Activated naive CD8-positive, alpha-beta T cell treated with anti-CD3 and anti-CD28 coated beads, Interleukin-2, amount 10 ng/mL, durations not matched to agents 7 days and 5 days (primary cell): ENCODE results near the gene F8. TPM values are rescaled to one million over a fixed set of nuclear protein-coding genes. Genes with fewer than 3 reads are reported as not detected.
A peak's percentile ranks its signal among the peaks of the same experiment; 100 is the strongest.
"Not testable (repeated sequence)": the region's sequence is repeated elsewhere in the genome, so short reads cannot be mapped to it uniquely, and the experiment has no call there.

ENCODE experiments used
- ATAC-seq: fragments of 150-1000 bp; cut with Tn5 transposase; one replicate; pipeline ENCODE4 v1.10.0; 2021; ENCODE audit warnings: low read depth, moderate library complexity
- POLR2A ChIA-PET: fragments of 350-600 bp; sonication (Branson Sonifier 250); formaldehyde crosslinking; loops from one replicate; lab custom pipeline; 2021; ENCODE audit warnings: antibody characterized with exemption; lab: Charles Lee
- DNase-seq: peaks from one replicate; pipeline ENCODE4 v3.0.0; 2021
- H3K27ac Mint-ChIP-seq: one replicate; pipeline ENCODE4 v1.8.0; 2022; ENCODE audit warnings: mild to moderate bottlenecking, mixed read lengths
- H3K27me3 Mint-ChIP-seq: one replicate; pipeline ENCODE4 v1.8.0; 2022; ENCODE audit warnings: mild to moderate bottlenecking, moderate library complexity, mixed read lengths
- H3K36me3 Mint-ChIP-seq: one replicate; pipeline ENCODE4 v1.8.0; 2021; ENCODE audit warnings: mild to moderate bottlenecking, mixed read lengths
- H3K4me1 Mint-ChIP-seq: one replicate; pipeline ENCODE4 v1.8.0; 2021; ENCODE audit warnings: mixed read lengths
- H3K4me3 Mint-ChIP-seq: one replicate; pipeline ENCODE4 v1.8.0; 2022; ENCODE audit warnings: mild to moderate bottlenecking, moderate library complexity, mixed read lengths
- H3K9me3 Mint-ChIP-seq: one replicate; pipeline ENCODE4 v1.8.0; 2021; ENCODE audit warnings: mixed read lengths
- total RNA-seq, 2 experiments: library from RNA; stranded (reverse); gene quantifications; one replicate each; pipeline ENCODE4 v1.2.3, GENCODE V29; 2021

The F8 gene
- total RNA-seq, 2 experiments from 2014 or later = 6.8 to 7.8 TPM

GRCh38 chrX:154822029-154822428 is 200.5 kb downstream of the F8 start:
- ATAC-seq = no peak
- Mint-ChIP-seq H3K9me3 (no peaks in the 10 kb centered on the region), H3K36me3 (no peaks in the 10 kb centered on the region), H3K4me3 (no peak overlapping the region), H3K27me3 (no peaks in the 10 kb centered on the region), H3K4me1 (peaks cover 8% of the 10 kb centered on the region), H3K27ac (no peak overlapping the region)
- DNase-seq = no peak
- POLR2A ChIA-PET = no interaction called here

GRCh38 chrX:154821523-154821922 is 201.0 kb downstream of the F8 start:
- Mint-ChIP-seq H3K27ac (no peak overlapping the region), H3K36me3 (no peaks in the 10 kb centered on the region), H3K4me1 (peaks cover 8% of the 10 kb centered on the region), H3K27me3 (no peaks in the 10 kb centered on the region), H3K4me3 (no peak overlapping the region), H3K9me3 (no peaks in the 10 kb centered on the region)
- no peak for ATAC-seq
- POLR2A ChIA-PET = no interaction called here
- DNase-seq = no peak

GRCh38 chrX:154819771-154820341 is 202.7 kb downstream of the F8 start:
- no peak overlapping the region for H3K27ac Mint-ChIP-seq
- H3K27me3 Mint-ChIP-seq = peaks cover 2% of the 10 kb centered on the region
- POLR2A ChIA-PET = interaction anchor here (2.0 kb wide), 1 partner anchor 15 kb away, joined by 5 read pairs; the partner anchor contains the start of gene MPP1
- DNase-seq (no peak), ATAC-seq (no peak)
- H3K9me3 Mint-ChIP-seq = no peaks in the 10 kb centered on the region
- no peak overlapping the region for H3K4me3 Mint-ChIP-seq
- no peaks in the 10 kb centered on the region for H3K36me3 Mint-ChIP-seq
- H3K4me1 Mint-ChIP-seq = peaks cover 11% of the 10 kb centered on the region

GRCh38 chrX:154818916-154819770 is 203.4 kb downstream of the F8 start:
- Mint-ChIP-seq H3K9me3 (no peaks in the 10 kb centered on the region), H3K27ac (no peak overlapping the region), H3K36me3 (no peaks in the 10 kb centered on the region), H3K27me3 (peaks cover 3% of the 10 kb centered on the region), H3K4me3 (no peak overlapping the region), H3K4me1 (peaks cover 11% of the 10 kb centered on the region)
- POLR2A ChIA-PET = interaction anchor here (2.0 kb wide), 1 partner anchor 14 kb away, joined by 5 read pairs; the partner anchor contains the start of gene MPP1
- ATAC-seq (no peak), DNase-seq (no peak)

DNA sequence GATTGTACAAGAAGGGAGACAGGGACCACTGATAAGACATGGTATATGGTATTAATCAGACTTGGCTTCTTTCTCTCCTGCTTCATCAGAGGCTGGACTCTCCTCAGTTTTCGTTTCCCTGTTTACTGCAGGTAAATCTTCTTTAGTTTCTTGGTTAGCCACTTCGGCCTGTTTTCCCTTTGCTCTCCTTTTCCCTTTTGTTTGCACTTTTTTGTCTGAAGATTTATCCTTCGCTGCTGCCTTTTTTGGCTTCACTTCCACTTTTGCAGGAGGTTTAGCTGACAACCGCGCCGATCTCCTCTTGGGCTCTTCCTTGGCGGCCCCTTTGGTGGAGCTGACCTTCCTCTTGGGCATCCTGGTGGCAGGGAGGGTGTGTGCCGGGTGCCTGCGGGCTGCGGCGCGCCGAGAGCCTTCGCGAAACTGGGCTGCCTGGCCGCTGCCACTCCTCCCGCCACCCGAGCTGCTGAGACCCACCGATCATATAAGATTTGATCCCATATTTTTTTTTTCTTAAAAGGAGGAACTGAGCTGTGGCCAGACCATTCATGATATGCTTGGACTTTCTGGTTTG is 205.4 kb downstream of the F8 start:
- H3K36me3 Mint-ChIP-seq, H3K9me3 Mint-ChIP-seq, POLR2A ChIA-PET, ATAC-seq, H3K27ac Mint-ChIP-seq, H3K27me3 Mint-ChIP-seq, H3K4me3 Mint-ChIP-seq, H3K4me1 Mint-ChIP-seq, DNase-seq: not testable (repeated sequence)

GRCh38 chrX:154816326-154816898 is 206.1 kb downstream of the F8 start:
- DNase-seq, POLR2A ChIA-PET, H3K36me3 Mint-ChIP-seq, H3K27ac Mint-ChIP-seq, H3K4me3 Mint-ChIP-seq, H3K4me1 Mint-ChIP-seq, ATAC-seq, H3K27me3 Mint-ChIP-seq, H3K9me3 Mint-ChIP-seq: not testable (repeated sequence)

- Mint-ChIP-seq H3K4me3 (no peak overlapping the region), H3K9me3 (no peaks in the 10 kb centered on the region), H3K36me3 (no peaks in the 10 kb centered on the region), H3K27me3 (peaks cover 9% of the 10 kb centered on the region), H3K4me1 (peaks cover 4% of the 10 kb centered on the region), H3K27ac (no peak overlapping the region)
- ATAC-seq (no peak), DNase-seq (no peak)
- POLR2A ChIA-PET = no interaction called here
Measured at GRCh38 chrX:154815274-154815818, 207.2 kb downstream of the F8 start.

- H3K27me3 Mint-ChIP-seq = peaks cover 9% of the 10 kb centered on the region
- peaks cover 9% of the 10 kb centered on the region for H3K4me1 Mint-ChIP-seq
- POLR2A ChIA-PET = no interaction called here
Measured at GRCh38 chrX:154813801-154814200, 208.7 kb downstream of the F8 start.

DNA sequence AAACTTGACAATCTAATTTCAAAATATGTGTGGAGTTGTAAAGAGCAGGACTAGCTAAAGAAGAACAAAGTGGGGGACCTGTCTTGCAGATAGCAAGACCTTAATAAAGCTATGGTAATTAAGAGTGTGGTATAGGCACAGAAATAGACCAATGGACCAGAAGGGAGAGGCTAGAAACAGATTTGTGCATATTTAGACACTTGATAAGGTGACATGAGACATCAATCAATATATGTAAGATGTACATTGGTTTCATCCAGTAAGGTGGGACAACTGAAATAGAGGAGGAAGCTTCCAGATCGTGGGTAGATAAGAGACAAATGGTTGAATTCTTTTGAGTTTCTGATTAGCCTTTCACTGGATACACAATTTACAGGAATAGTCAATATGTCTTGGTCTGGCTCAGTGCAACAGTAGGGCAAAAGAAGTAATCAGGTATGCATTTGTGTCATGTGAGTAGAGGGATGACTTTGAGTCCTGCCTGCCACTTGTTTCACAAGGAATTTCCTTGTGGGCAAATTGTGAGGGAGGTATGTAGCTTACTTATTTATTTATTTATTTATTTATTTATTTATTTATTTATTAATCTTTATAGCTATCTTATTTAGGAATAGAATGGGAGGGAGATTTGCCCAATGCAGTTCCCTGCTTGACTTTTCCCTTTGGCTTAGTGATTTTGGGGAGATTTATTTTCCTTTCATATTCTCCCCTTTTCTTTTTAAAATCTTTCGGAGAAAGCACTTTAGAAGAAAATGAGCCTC is 210.0 kb downstream of the F8 start:
- ATAC-seq (no peak), DNase-seq (no peak)
- Mint-ChIP-seq H3K9me3 (no peaks in the 10 kb centered on the region), H3K36me3 (peaks cover 1% of the 10 kb centered on the region), H3K27me3 (peaks cover 9% of the 10 kb centered on the region), H3K4me3 (no peak overlapping the region), H3K27ac (no peak overlapping the region), H3K4me1 (peaks cover 9% of the 10 kb centered on the region)
- POLR2A ChIA-PET = no interaction called here

More at GRCh38 chrX:154813801-154814200, 208.7 kb downstream of the F8 start:
- no peak for DNase-seq
- H3K9me3 Mint-ChIP-seq = no peaks in the 10 kb centered on the region
- no peak for ATAC-seq
- no peak overlapping the region for H3K4me3 Mint-ChIP-seq
- no peak overlapping the region for H3K27ac Mint-ChIP-seq
- H3K36me3 Mint-ChIP-seq = no peaks in the 10 kb centered on the region

GRCh38 chrX:154809939-154810665 is 212.4 kb downstream of the F8 start:
- peak; percentile 29 for ATAC-seq
- POLR2A ChIA-PET = no interaction called here

DNA sequence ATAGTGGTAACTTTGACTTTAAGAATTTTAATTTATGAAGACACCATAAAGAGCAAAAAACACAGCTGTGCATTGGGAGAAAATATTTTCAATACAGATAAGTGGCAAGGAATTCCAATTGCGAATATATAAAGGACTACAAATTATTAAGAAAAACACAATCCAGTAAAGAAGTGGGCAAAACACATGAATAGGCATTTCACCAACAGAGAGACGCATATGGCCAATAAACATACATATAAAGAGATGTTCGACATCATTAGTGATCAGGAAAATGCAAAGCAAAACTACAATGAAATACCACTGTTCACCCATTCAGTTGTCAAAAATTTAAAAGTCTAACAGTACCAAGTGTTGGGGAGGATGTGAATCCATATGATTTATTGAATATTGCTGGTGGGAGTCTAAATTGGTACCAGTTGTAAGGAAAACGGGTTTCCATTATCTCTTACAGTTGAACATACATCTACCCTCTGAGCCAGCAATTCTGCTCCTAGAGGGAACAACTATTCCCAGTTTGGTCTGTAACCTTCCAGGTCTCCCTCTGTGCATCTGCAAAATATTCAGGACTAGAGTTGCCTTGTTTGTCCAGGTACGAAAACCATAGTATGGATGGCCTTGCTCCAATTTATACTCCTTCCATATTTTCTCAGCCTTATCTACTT is 215.6 kb downstream of the F8 start:
- H3K27me3 Mint-ChIP-seq = peaks cover 2% of the 10 kb centered on the region
- DNase-seq (no peak), ATAC-seq (no peak)
- POLR2A ChIA-PET = no interaction called here
- no peak overlapping the region for H3K27ac Mint-ChIP-seq
- H3K4me3 Mint-ChIP-seq = no peak overlapping the region
- H3K36me3 Mint-ChIP-seq = peaks cover 6% of the 10 kb centered on the region
- peaks cover 5% of the 10 kb centered on the region for H3K9me3 Mint-ChIP-seq
- H3K4me1 Mint-ChIP-seq = peaks cover 18% of the 10 kb centered on the region

More at GRCh38 chrX:154809939-154810665, 212.4 kb downstream of the F8 start:
- Mint-ChIP-seq H3K4me3 (no peak overlapping the region), H3K27me3 (peaks cover 9% of the 10 kb centered on the region), H3K9me3 (peaks cover 5% of the 10 kb centered on the region), H3K4me1 (peaks cover 8% of the 10 kb centered on the region), H3K36me3 (peaks cover 4% of the 10 kb centered on the region), H3K27ac (no peak overlapping the region)
- DNase-seq = no peak

- peaks cover 5% of the 10 kb centered on the region for H3K9me3 Mint-ChIP-seq
- DNase-seq (no peak), ATAC-seq (no peak)
- POLR2A ChIA-PET = interaction anchor here (1.0 to 1.8 kb wide), 7 partner anchors 11 to 57 kb away, joined by 4 to 10 read pairs (median 5); partner anchors contain the start of gene DKC1
- H3K4me1 Mint-ChIP-seq = peaks cover 26% of the 10 kb centered on the region
- H3K27me3 Mint-ChIP-seq = peaks cover 2% of the 10 kb centered on the region
- H3K4me3 Mint-ChIP-seq = peak overlapping the region; percentile 82
- H3K27ac Mint-ChIP-seq = peak overlapping the region; percentile 82
- H3K36me3 Mint-ChIP-seq = peaks cover 6% of the 10 kb centered on the region
Measured at GRCh38 chrX:154805696-154806091, 216.8 kb downstream of the F8 start.
